PC-9 (cell line): ENCODE measurements around the gene NELFCD. TPM values are rescaled to one million over a fixed set of nuclear protein-coding genes. Genes with fewer than 3 reads are reported as not detected.

Source experiments
- BruUV-seq: library from RNA; stranded (reverse); fragments of 400-500 nt; replicated peaks from 2 replicates; lab custom pipeline; 2021; lab: Mats Ljungman, UMichigan
- CTCF ChIA-PET: fragments of 300-600 bp; sonication (Branson Sonifier 250); formaldehyde crosslinking; loops from one replicate; lab custom pipeline; 2022; ENCODE audit warnings: antibody characterized with exemption; lab: Charles Lee
- POLR2A ChIA-PET: fragments of 300-600 bp; sonication (Branson Sonifier 250); formaldehyde crosslinking; loops from one replicate; lab custom pipeline; 2022; ENCODE audit warnings: antibody characterized with exemption; ENCODE audit not compliant: unreplicated experiment; lab: Charles Lee
- DNase-seq, 2 experiments: peaks; one replicate each; pipeline versions ENCODE4 v3.0.0 to v3.0.0-alpha.2; 2015 to 2022; ENCODE audit warnings: mixed read lengths in 1 of 2
- H2AFZ ChIP-seq: fragments of 200-600 bp; sonication (generic); 2 replicates; pipeline ENCODE4 v1.8.1; 2017; ENCODE audit warnings: antibody characterized with exemption
- H3F3A ChIP-seq: fragments of 200-600 bp; sonication (generic); 2 replicates; pipeline ENCODE4 v1.8.1; 2017; ENCODE audit warnings: antibody characterized with exemption, mild to moderate bottlenecking, low read depth; ENCODE audit not compliant: insufficient read depth
- H3K27ac ChIP-seq: fragments of 200-600 bp; sonication (generic); 2 replicates; pipeline ENCODE4 v1.6.1; 2016; ENCODE audit warnings: mixed run types
- H3K27me3 ChIP-seq: fragments of 200-600 bp; sonication (generic); 2 replicates; pipeline ENCODE4 v1.6.1; 2016; ENCODE audit warnings: low read depth, mixed run types; ENCODE audit not compliant: insufficient read depth
- H3K36me3 ChIP-seq: fragments of 200-600 bp; sonication (generic); 2 replicates; pipeline ENCODE4 v1.6.1; 2016; ENCODE audit warnings: low read depth, mixed run types
- H3K4me1 ChIP-seq: fragments of 200-600 bp; sonication (generic); replicated peaks from 2 replicates; pipeline ENCODE4 v1.6.1; 2016; ENCODE audit warnings: mixed run types; ENCODE audit not compliant: insufficient read depth
- H3K4me2 ChIP-seq: fragments of 200-600 bp; sonication (generic); 2 replicates; pipeline ENCODE4 v1.6.1; 2017; ENCODE audit warnings: mixed run types
- H3K4me3 ChIP-seq: fragments of 200-600 bp; sonication (generic); 2 replicates; pipeline ENCODE4 v1.6.1; 2016; ENCODE audit warnings: mixed run types
- H3K79me2 ChIP-seq: fragments of 200-600 bp; sonication (generic); 2 replicates; pipeline ENCODE4 v1.6.1; 2017; ENCODE audit warnings: low read depth, mixed run types
- H3K9me2 ChIP-seq: fragments of 200-600 bp; sonication (generic); 2 replicates; pipeline ENCODE4 v1.8.1; 2017; ENCODE audit warnings: mild to moderate bottlenecking; ENCODE audit not compliant: insufficient read depth
- H3K9me3 ChIP-seq: fragments of 200-600 bp; sonication (generic); 2 replicates; pipeline ENCODE4 v1.8.1; 2016; ENCODE audit warnings: low read depth; ENCODE audit not compliant: insufficient read depth
- H4K20me1 ChIP-seq: fragments of 200-600 bp; sonication (generic); 2 replicates; pipeline ENCODE4 v1.8.1; 2017; ENCODE audit not compliant: insufficient read depth
- EZH2 ChIP-seq: fragments of 200-600 bp; sonication (generic); IDR thresholded peaks from 2 replicates; pipeline ENCODE4 v1.8.0; 2017; ENCODE audit warnings: antibody characterized with exemption, low read depth
- intact Hi-C: fragments of 100-400 bp; cut with micrococcal nuclease; formaldehyde crosslinking; loops from one replicate; pipeline ENCODE4 v1.10.0; 2022; ENCODE audit not compliant: unreplicated experiment
- total RNA-seq: library from RNA; stranded (reverse); gene quantifications from 2 replicates; pipeline ENCODE4 v1.2.3, GENCODE V29; 2021
- TF ChIP-seq, protein P1 (sequence below): fragments of 200-600 bp; sonication (generic); conservative IDR thresholded peaks from 2 replicates; pipeline ENCODE4 v1.6.1; 2017; ENCODE audit warnings: mixed run types, antibody characterized with exemption, mild to moderate bottlenecking, moderate library complexity

NELFCD gene
- total RNA-seq, 1 experiment from 2014 or later, result 130 TPM

DNA sequence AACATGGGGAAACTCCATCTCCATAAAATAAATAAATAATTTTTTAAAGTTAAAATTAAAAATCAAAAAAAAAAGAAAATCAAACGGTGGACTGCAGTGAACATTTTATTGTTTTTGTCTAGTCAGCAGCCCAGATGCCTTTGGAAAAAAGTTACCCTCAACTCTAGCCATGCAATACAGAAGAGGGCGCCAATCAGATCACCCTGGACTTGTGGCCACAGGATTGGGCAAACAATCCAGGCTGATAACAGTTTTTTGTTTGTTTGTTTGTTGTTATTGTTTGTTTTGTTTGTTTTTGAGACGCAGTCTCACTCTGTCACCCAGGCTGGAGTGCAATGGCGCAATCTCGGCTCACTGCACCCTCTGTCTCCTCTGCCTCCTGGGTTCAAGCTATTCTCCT is 30.5 kb upstream of the NELFCD start:
- no peak overlapping the region for H3K4me3 ChIP-seq
- ChIA-PET CTCF (no interaction called here), POLR2A (no interaction called here)
- H3F3A ChIP-seq, result peaks cover 6% of the 10 kb centered on the region; the same call in 1 of the 2 replicates
- TF ChIP-seq, protein P1, sequence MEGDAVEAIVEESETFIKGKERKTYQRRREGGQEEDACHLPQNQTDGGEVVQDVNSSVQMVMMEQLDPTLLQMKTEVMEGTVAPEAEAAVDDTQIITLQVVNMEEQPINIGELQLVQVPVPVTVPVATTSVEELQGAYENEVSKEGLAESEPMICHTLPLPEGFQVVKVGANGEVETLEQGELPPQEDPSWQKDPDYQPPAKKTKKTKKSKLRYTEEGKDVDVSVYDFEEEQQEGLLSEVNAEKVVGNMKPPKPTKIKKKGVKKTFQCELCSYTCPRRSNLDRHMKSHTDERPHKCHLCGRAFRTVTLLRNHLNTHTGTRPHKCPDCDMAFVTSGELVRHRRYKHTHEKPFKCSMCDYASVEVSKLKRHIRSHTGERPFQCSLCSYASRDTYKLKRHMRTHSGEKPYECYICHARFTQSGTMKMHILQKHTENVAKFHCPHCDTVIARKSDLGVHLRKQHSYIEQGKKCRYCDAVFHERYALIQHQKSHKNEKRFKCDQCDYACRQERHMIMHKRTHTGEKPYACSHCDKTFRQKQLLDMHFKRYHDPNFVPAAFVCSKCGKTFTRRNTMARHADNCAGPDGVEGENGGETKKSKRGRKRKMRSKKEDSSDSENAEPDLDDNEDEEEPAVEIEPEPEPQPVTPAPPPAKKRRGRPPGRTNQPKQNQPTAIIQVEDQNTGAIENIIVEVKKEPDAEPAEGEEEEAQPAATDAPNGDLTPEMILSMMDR, result peak; percentile 29; the same call in 1 of the 2 replicates
- TF ChIP-seq EZH2, result no peak
- no peaks in the 10 kb centered on the region for H3K9me2 ChIP-seq
- H4K20me1 ChIP-seq, result no peaks in the 10 kb centered on the region
- intact Hi-C loops, result no loop called here
- no peak overlapping the region for H2AFZ ChIP-seq
- H3K79me2 ChIP-seq, result no peaks in the 10 kb centered on the region
- no peaks in the 10 kb centered on the region for H3K36me3 ChIP-seq
- peaks cover 5% of the 10 kb centered on the region for H3K4me1 ChIP-seq
- no peak overlapping the region for H3K27ac ChIP-seq
- BruUV-seq, result no TSS peak
- no peaks in the 10 kb centered on the region for H3K27me3 ChIP-seq
- H3K4me2 ChIP-seq, result no peak overlapping the region
- H3K9me3 ChIP-seq, result no peaks in the 10 kb centered on the region; the same call in 1 of the 2 replicates
- DNase-seq, result no peak

DNA sequence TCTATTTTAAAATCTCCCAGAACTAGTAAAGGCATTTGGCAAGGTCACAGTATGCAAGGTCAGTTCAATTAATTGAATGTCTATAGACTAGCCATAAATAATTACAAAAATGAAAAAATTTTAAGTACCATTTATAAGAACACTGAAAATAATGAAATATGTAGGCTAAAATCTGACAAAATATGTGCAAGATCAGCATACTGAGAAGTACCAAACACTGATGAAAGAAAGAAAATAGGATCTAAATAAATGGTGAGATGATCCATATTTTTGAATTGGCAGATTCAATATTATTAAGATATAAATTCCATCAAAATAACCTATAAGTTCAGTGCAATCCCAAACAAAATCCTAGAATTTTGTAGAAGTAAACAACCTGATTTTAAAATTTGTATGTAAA is 28.0 kb upstream of the NELFCD start:
- Histone ChIP-seq H4K20me1 (no peaks in the 10 kb centered on the region), H3K9me3 (no peaks in the 10 kb centered on the region; the same call in 1 of the 2 replicates), H3K36me3 (no peaks in the 10 kb centered on the region), H3K4me1 (no peaks in the 10 kb centered on the region), H3K4me3 (no peak overlapping the region), H3K9me2 (no peaks in the 10 kb centered on the region), H3K27ac (no peak overlapping the region), H3K79me2 (no peaks in the 10 kb centered on the region), H3K27me3 (no peaks in the 10 kb centered on the region), H3K4me2 (no peak overlapping the region), H3F3A (no peaks in the 10 kb centered on the region), H2AFZ (no peak overlapping the region)
- ChIA-PET POLR2A (no interaction called here), CTCF (no interaction called here)
- BruUV-seq, result no TSS peak
- intact Hi-C loops, result no loop called here
- DNase-seq, result no peak
- TF ChIP-seq, protein P1, result no peak
- no peak for TF ChIP-seq EZH2

DNA sequence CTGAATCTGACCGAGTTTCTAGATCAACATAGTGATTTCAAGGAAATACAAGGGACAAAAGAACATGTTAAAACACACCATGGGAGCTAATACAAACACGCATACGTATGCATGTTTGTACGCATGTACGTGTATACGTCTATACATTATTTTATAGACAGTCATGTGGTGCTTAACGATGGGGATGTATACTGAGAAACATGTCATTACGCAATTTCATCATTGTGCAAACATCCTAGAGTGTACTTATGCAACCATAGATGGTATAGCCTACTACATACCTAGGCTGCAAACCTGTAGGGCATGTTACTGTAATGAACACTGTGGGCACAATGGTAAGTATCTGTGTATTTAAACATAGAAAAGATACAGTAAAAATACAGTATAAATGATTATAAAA is 25.0 kb upstream of the NELFCD start:
- Histone ChIP-seq H3K4me1 (no peaks in the 10 kb centered on the region), H2AFZ (no peak overlapping the region), H3K27me3 (no peaks in the 10 kb centered on the region), H3K9me2 (no peaks in the 10 kb centered on the region), H4K20me1 (no peaks in the 10 kb centered on the region), H3K27ac (no peak overlapping the region), H3K4me3 (no peak overlapping the region), H3K9me3 (no peaks in the 10 kb centered on the region; the same call in 1 of the 2 replicates), H3F3A (no peaks in the 10 kb centered on the region), H3K4me2 (no peak overlapping the region), H3K79me2 (no peaks in the 10 kb centered on the region), H3K36me3 (no peaks in the 10 kb centered on the region)
- peak in 1 of 2 experiments; percentile 64 for DNase-seq
- ChIA-PET CTCF (no interaction called here), POLR2A (no interaction called here)
- intact Hi-C loops, result no loop called here
- TF ChIP-seq, protein P1, result no peak
- TF ChIP-seq EZH2, result no peak
- BruUV-seq, result no TSS peak
